Cortex of kidney (tissue), 1 donor: ENCODE results near the gene GRIN3A.
"Not testable (repeated sequence)": the region's sequence is repeated elsewhere in the genome, so short reads cannot be mapped to it uniquely, and the experiment has no call there.

Experiments used
- DNase-seq: peaks from one replicate; lab custom pipeline; 2025; lab: John Stamatoyannopoulos, UW

The GRIN3A gene

GRCh38 chr9:101738566-101739183 lies at the start of gene GRIN3A:
Gene GRIN3A (minus strand): TSS chr9:101738647. CDS start chr9:101737979, 668 bp downstream.
- no peak for DNase-seq

- no peak for DNase-seq
Measured at GRCh38 chr9:101787891-101788290, 49.4 kb upstream of the GRIN3A start.

- DNase-seq: no peak
Measured at GRCh38 chr9:101778332-101778731, 39.9 kb upstream of the GRIN3A start.

- DNase-seq: no peak
Measured at GRCh38 chr9:101764472-101764871, 26.0 kb upstream of the GRIN3A start.

- no peak for DNase-seq
Measured at GRCh38 chr9:101758304-101758930, 20.0 kb upstream of the GRIN3A start.

- no peak for DNase-seq
Measured at GRCh38 chr9:101753716-101754115, 15.3 kb upstream of the GRIN3A start.

GRCh38 chr9:101751895-101752294 lies 13.4 kb upstream of the GRIN3A start:
- no peak for DNase-seq

GRCh38 chr9:101739311-101739710 lies 864 bp upstream of the GRIN3A start:
- no peak for DNase-seq

- DNase-seq: no peak
Measured at GRCh38 chr9:101737705-101738565, 512 bp downstream of the GRIN3A start.

- DNase-seq: no peak
Measured at GRCh38 chr9:101737165-101737704, 1.2 kb downstream of the GRIN3A start.

GRCh38 chr9:101736717-101737116 lies 1.7 kb downstream of the GRIN3A start:
- no peak for DNase-seq

- DNase-seq: no peak
Measured at GRCh38 chr9:101731429-101731828, 7.0 kb downstream of the GRIN3A start.

GRCh38 chr9:101727612-101728524 lies 10.6 kb downstream of the GRIN3A start:
- DNase-seq: no peak

- DNase-seq: not testable (repeated sequence)
Measured at GRCh38 chr9:101724271-101724670, 14.2 kb downstream of the GRIN3A start.

GRCh38 chr9:101718192-101718591 lies 20.3 kb downstream of the GRIN3A start:
- DNase-seq: no peak

- DNase-seq: no peak
Measured at GRCh38 chr9:101716629-101717028, 21.8 kb downstream of the GRIN3A start.

- no peak for DNase-seq
Measured at GRCh38 chr9:101711330-101711941, 27.0 kb downstream of the GRIN3A start.

GRCh38 chr9:101708855-101709254 lies 29.6 kb downstream of the GRIN3A start:
- DNase-seq: no peak

GRCh38 chr9:101707721-101708120 lies 30.7 kb downstream of the GRIN3A start:
- no peak for DNase-seq

- no peak for DNase-seq
Measured at GRCh38 chr9:101706997-101707396, 31.4 kb downstream of the GRIN3A start.

GRCh38 chr9:101706261-101706798 lies 32.1 kb downstream of the GRIN3A start:
- DNase-seq: no peak
